ENCODE results near the gene MPC2.

The MPC2 gene

GRCh38 chr1:167973832-167974231 lies 37.0 kb upstream of the MPC2 start:
- DNase-seq (ENCODE audit: insufficient read length, low spot score) (no peak), FAIRE-seq (peak; percentile 29)
- no peak for TF ChIP-seq CTCF (IDR thresholded peaks at IDR 0.05; ENCODE audit: insufficient read depth, missing control alignments)

GRCh38 chr1:167968569-167968968 lies 31.7 kb upstream of the MPC2 start:
- FAIRE-seq, result no peak
- no peak for TF ChIP-seq CTCF (IDR thresholded peaks at IDR 0.05; ENCODE audit: insufficient read depth, missing control alignments)
- no peak for DNase-seq (ENCODE audit: insufficient read length, low spot score)

GRCh38 chr1:167966050-167966449 lies 29.2 kb upstream of the MPC2 start:
- FAIRE-seq (no peak), DNase-seq (ENCODE audit: insufficient read length, low spot score) (no peak)
- no peak for TF ChIP-seq CTCF (IDR thresholded peaks at IDR 0.05; ENCODE audit: insufficient read depth, missing control alignments)

- DNase-seq (ENCODE audit: insufficient read length, low spot score), result no peak
- no peak for TF ChIP-seq CTCF (IDR thresholded peaks at IDR 0.05; ENCODE audit: insufficient read depth, missing control alignments)
- peak; percentile 29 for FAIRE-seq
Measured at GRCh38 chr1:167964646-167965045, 27.8 kb upstream of the MPC2 start.

GRCh38 chr1:167957710-167958109 lies 20.8 kb upstream of the MPC2 start:
- peak; percentile 38 for FAIRE-seq
- TF ChIP-seq CTCF (IDR thresholded peaks at IDR 0.05; ENCODE audit: insufficient read depth, missing control alignments), result no peak
- DNase-seq (ENCODE audit: insufficient read length, low spot score), result no peak

- DNase-seq (ENCODE audit: insufficient read length, low spot score), result no peak
- no peak for TF ChIP-seq CTCF (IDR thresholded peaks at IDR 0.05; ENCODE audit: insufficient read depth, missing control alignments)
- FAIRE-seq, result no peak
Measured at GRCh38 chr1:167955915-167956314, 19.0 kb upstream of the MPC2 start.

- FAIRE-seq (peak; percentile 77), DNase-seq (ENCODE audit: insufficient read length, low spot score) (no peak)
- TF ChIP-seq CTCF (IDR thresholded peaks at IDR 0.05; ENCODE audit: insufficient read depth, missing control alignments), result no peak
Measured at GRCh38 chr1:167950569-167950968, 13.7 kb upstream of the MPC2 start.
